GM19372 (cell line): ENCODE results near the gene TM2D1.

Source experiments
- ATAC-seq: cut with Tn5 transposase; IDR thresholded peaks from one replicate; pipeline ENCODE4 v1.9.1; 2021; ENCODE audit warnings: mild to moderate bottlenecking, low read depth, moderate library complexity; ENCODE audit not compliant: unreplicated experiment

Gene TM2D1

DNA sequence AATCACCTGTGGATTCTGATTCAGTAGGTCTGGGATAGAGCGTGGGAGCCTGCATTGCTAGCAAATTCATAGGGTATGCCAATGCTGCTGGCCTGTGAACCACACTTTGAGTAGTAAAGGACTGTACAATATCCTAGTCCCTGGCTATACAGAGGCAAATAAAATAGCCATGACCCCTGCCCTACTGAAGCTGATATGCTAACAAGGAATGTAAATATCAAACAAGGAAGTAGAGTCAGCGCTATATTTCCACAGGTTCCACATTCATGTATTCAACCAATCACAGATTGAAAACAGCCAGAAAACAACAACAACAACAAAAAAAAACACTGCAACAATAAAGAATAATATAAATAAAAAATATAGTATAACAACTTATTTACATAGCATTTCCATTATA is 77.8 kb downstream of the TM2D1 start:
- no peak for ATAC-seq

DNA sequence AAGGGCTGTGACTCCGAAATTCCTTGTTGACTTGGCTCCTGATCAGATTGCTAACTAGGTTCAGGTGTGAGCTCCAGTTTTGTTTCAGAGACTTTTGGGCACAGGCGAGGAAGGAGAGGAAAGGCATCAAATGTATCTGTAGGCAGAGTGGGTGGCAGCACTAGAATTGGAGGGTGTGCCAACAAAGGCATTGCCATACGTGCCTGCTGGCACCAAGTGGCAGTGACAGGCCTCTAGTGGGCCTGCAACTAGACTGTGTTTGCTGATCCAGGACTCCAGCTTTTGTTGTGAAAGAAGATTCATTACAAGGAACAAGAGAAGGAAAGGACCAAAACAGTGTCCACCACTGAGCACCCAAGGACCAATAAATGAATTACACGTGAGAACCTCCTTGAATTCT is 79.5 kb downstream of the TM2D1 start:
- ATAC-seq, result no peak

DNA sequence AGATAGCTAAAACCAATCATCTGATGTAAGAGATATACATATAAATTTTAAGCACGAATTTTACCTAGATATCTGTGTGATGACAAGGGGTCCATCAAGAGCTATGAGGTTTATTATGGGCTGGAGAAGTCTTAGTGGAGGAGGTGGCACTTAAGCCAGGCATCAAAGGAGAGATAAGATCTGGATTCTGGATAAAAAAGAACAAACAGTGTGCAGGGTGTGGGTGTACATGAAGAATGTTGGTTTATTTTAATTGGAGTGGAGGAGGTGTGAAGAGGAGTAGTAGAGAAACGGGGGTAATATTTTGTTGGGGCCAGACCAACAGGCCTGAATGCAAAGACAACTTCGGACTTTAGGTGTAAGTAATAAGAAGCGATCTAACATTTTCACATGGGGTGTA is 80.6 kb downstream of the TM2D1 start:
- no peak for ATAC-seq

DNA sequence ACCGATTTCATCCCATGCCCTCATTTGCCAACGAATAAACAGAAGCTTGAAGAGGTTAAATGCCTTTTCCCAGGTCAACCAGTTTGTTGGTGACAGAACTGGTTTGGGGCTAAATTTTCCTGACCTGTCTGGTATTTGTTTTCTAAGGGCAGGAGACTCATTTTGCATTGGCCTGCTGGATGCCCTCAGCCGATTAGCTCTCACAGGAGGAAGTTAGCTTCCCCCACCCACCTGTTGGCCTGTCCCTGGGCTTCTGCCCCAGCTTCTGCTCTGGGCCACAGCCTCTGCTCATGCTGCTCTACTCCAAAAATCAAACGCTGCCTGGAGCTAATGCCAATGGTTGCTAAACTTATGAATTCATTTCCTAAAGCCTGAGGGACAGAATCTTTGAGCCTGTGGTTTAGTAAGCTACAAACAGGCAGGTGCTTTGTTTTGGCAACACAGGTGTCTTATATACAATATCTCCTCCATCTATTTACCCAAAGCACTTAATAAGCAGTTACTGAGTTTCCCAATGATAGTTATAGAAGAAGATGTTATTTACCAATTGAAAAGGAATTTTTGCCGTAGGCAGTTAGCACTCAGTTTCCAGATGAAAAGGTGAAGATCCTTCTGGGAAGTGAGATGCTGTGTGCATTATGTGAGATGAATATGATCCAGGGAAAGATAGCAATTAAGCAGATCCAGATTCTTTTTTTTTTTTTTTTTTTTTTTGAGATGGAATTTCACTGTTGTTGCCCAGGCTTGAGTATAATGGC is 82.3 kb downstream of the TM2D1 start:
- ATAC-seq, result no peak

DNA sequence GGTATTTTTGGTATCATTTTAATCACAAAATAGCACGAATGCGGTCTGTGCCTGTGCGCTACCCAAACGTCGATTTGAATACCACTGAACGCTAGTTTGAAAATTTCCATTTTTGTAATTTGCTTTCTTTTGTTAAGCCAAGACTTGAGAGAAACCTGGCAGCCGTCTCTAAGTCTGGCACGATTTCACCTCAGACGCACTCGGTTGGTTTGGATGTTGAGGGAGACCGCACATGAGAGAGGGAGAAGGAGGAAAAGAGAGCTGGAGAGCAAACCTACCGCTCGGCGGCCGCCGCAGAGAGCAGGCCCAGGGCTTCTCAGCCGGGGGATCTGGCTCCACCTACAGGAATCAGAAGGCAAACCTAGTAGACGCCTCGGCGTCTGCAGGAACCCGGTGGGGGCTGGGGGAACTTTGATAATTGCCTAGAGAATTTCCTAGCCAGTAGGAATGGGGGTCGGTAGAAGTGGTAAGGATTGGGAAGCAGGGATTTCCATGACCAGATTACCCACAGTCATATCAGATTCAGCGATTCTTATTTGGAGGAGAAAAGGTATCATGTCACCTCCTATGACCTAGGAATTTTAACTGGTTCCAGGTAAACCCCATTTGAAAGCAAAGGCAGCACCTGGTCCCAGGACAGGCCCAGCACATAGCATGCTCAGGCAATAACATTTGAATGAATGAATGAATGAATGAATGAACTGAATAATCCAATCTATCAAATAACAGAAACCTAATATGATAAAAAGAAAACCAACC is 83.2 kb downstream of the TM2D1 start:
- ATAC-seq, result peak; percentile 95

DNA sequence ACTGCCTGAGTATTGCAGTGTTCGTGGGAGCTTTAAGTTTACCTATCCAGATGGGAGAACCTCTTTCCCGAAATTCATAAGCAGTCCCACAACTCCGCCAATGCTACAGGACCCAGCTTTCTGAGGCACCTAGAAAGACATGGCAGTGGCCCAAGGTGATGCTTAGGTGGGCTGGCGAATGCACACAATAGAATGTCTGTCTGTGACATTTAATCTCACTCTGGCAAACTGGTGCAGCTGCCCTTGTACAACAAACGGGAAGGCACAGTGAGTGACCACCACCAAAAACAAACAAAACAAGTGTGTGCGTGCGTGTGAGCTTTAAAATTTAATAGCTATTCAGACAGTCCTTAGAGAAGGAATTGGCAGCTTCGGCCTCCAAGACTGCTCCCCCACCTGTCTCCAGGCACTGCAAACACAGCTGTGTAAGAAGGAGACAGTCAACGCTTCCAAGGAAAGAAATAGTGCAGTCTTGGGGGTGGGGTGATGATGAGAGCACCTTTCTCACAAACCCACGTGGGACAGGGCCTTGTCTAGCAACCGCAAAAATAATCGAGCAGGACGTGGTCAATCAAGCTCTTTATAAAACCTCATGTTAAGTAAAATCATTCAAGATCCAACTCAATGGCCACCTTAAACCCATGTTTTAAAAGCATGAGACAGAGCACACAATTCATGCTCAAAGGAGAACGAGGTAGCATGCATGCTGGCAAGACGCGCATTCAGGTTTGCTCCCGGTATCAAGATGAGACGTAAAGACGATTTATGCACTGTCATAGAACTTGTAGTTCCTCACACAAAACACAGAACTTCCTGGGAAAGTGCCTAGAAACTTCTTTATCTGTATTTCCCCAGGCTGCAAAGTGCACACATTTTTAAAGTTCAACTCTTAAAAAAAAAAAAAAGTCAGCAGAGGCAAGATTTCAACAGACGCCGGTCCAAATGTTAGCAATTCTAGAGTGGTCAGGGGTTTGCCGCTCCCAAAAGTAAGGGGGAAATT is 84.1 kb downstream of the TM2D1 start:
- ATAC-seq, result no peak

DNA sequence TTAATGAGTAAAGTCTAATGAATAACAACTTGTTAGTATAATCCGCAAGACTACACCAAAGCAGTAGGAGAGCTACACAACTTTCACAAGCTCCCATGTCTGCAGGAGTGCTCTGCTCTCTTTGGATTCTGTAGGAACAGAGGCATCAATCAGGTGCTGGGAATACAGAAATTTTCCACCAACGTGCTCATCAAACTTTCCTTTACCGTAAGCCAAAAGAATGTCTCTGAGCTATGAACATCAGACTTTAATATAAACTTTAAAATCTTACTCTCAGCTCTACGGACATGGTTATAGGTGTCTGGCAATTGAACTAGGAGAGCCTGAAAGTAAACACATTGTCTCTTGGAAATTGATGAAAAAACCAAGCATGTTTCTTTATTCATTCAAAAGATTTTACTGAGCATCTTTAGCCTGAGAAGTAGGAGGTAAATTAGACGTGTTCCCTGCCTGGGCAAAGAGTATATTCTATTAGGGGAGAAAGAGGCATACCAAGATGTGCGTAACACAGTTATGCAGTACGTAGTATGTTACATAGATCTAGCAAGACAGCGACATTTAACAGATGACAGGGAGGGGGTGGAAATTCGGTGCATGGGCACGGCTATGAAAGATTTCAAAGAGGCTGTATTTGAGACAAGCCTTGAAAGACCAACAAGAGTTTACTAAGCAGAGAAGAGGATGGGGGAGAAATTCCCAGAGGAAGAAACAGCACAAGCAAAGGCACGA is 85.2 kb downstream of the TM2D1 start:
- no peak for ATAC-seq

DNA sequence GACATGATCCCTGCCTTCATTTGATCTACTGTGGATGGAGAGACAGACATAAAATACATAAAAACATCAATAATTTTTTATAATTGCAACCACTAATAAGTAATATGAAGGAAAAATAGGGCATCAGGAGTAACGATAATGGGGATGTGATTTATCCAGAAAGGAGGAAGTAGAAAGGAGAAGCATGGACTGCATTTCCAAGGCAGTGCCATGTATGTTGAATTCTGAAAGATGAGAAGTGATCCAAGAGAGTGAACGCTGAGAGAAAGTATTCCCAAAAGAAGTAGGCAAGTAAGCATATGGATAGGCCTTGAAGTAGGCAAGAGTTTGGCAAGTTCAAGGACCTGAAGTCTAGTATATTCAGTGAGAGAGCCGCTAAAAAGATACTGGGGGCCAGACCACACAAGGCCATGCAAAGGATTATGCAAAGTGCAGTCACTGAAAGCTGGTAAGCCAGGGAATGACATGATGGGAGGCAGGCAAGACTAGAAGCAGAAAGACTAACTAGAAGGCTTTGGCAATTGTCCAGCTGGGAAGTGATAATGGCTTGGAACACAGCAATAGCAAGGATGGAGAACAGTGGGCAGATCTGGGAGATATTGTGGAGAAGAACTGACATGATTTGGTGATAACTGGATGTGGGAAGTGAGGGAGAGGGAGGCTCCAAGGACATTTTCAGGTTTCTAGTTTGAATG is 85.9 kb downstream of the TM2D1 start:
- no peak for ATAC-seq

DNA sequence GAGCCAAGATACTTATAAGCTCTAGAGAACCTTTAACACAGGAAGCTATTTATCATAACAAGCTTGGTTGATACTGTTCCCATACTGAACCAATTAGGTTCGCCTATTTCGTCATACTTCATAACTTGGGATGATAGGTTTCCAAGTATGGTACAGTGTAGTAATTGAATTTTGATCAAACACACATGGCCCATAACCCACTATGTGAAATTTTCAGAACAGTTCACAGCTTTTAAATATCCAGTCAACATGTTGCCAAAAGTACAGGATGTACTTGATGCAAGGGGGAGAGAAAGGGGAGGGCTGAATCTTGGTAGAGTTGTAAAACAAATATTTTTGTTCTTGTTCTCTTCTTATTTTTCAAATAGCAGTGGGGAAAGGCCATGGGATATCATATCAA is 86.6 kb downstream of the TM2D1 start:
- ATAC-seq, result no peak

DNA sequence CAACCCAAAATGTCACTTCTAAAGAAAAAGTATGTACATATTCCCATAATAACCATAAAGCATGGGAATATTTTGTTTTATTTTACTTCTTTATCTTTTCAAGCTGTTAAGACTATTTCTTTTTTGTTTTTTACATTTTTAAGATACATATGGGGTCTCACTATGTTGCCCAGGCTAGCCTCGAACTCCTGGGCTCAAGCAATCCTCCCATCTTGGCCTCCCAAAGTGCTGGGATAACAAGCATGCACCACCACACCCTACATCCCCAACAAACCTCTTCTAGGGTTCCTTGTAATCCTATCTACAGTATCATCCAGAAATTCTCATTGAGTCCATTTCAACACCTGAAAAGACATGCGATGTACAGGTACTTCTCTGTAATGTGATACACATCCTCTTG is 87.5 kb downstream of the TM2D1 start:
- ATAC-seq, result no peak

DNA sequence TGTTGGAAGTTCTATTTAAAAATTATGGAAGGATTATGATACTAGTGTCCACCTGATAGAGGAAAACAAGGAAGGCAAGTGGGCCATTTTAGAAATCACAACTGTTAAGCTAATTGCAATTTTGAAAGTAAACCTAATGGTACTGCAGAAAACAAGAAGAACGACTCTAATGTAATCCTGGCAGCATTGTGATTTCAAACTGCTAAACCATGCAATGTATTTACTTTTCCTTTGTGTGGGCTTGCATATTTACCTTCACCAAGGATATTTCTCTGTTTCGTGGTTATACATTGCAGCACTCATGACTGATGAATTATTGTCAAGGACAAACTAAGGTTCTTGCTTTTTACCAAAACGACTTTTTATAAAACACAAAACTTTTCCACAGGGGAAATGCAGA is 88.1 kb downstream of the TM2D1 start:
- no peak for ATAC-seq

DNA sequence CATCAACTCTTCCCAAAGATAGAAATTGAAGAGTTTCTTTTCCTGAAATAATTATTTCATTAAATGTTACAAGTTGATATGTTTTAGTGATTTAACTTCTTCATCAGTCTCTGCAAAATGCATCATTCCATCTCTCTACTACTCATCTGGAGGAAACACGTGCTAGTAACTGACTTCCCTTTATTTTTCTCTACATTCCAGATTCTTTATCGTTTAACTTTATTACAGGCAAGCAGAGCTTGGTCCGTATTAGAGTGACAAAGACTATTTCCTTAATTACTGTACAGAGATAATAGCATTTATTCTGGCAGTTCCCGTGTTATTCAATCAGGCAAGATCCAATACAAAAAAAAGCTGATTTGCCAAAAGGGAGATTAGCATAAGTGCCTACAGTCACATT is 88.6 kb downstream of the TM2D1 start:
- ATAC-seq, result no peak

DNA sequence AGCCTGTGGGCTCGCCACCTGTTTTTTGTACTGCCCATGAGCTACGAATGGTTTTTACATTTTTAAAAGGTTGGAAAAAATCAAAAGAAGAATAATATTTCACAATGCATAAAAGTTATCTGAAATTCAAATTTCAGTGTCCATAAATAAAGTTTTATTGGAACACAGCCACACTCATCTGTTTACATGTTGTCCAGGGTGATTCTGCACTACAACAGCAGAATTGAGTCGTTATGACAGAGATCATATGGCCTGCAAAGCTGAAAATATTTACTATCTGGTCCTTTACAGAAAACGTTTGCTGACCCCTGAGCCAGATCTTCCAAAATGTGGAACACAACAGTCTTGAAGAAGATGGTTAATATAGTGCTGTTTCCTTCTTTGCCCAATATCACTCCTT is 89.4 kb downstream of the TM2D1 start:
- ATAC-seq, result no peak

DNA sequence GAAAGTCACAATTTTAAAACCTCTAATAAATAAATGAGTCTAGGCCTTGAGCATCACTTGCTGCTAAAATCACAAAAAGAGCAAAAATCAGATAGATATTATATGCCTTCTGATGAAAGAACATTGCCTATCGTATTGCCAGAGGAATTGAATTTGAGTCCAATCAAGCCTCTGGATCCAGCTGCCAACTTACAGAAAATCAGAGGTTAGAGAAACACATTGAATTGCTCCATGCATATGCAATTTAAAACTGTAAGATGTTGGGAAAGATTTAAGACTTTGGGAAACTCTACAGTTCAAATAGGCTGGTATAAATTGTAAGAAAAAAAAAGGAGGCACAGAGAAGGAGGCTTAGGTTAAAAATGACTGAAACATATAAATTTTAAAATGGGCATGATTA is 93.5 kb downstream of the TM2D1 start:
- no peak for ATAC-seq
